HG03139 (cell line): ENCODE data around the gene SLC12A6.
"Not testable (repeated sequence)": the region's sequence is repeated elsewhere in the genome, so short reads cannot be mapped to it uniquely, and the experiment has no call there.

ENCODE experiments used
- ATAC-seq: cut with Tn5 transposase; IDR thresholded peaks from one replicate; pipeline ENCODE4 v1.9.1; 2021; ENCODE audit not compliant: unreplicated experiment

SLC12A6 gene

GRCh38 chr15:34209421-34210282, 127.9 kb downstream of the SLC12A6 start, which contains the start of gene KATNBL1:
TSS of gene KATNBL1 (minus strand) at chr15:34210096. CDS start at chr15:34163676, 46,420 bp downstream.
- peak; percentile 91 for ATAC-seq

- ATAC-seq = no peak
Observed at GRCh38 chr15:34206011-34206410, 131.6 kb downstream of the SLC12A6 start.

- ATAC-seq = no peak
Observed at GRCh38 chr15:34203936-34204335, 133.6 kb downstream of the SLC12A6 start.

- no peak for ATAC-seq
Observed at GRCh38 chr15:34203305-34203704, 134.3 kb downstream of the SLC12A6 start.

GRCh38 chr15:34193272-34193671, 144.3 kb downstream of the SLC12A6 start:
- ATAC-seq = not testable (repeated sequence)

- ATAC-seq = no peak
Observed at GRCh38 chr15:34188711-34189110, 148.9 kb downstream of the SLC12A6 start.

- ATAC-seq = no peak
Observed at GRCh38 chr15:34185666-34186065, 151.9 kb downstream of the SLC12A6 start.

- ATAC-seq = no peak
Observed at GRCh38 chr15:34182942-34183341, 154.6 kb downstream of the SLC12A6 start.
